Testis (tissue), 2 donors: ENCODE measurements around the gene IST1.

ENCODE experiments used
- POLR2A ChIP-seq: fragments of 450-650 bp; IDR thresholded peaks from one replicate; pipeline ENCODE4 v1.6.1; 2017; ENCODE audit warnings: antibody characterized with exemption, mild to moderate bottlenecking, moderate library complexity
- TF ChIP-seq, protein P1 (sequence below), 3 experiments: fragments of 450-650 bp in 2 of 3; fragments of 200-600 bp in 1 of 3; sonication (generic) in 1 of 3; IDR thresholded peaks; one replicate each; pipeline ENCODE4 v1.5.1; 2016 to 2019; ENCODE audit warnings: antibody characterized with exemption in 3 of 3, mild to moderate bottlenecking in 2 of 3, moderate library complexity in 1 of 3

DNA sequence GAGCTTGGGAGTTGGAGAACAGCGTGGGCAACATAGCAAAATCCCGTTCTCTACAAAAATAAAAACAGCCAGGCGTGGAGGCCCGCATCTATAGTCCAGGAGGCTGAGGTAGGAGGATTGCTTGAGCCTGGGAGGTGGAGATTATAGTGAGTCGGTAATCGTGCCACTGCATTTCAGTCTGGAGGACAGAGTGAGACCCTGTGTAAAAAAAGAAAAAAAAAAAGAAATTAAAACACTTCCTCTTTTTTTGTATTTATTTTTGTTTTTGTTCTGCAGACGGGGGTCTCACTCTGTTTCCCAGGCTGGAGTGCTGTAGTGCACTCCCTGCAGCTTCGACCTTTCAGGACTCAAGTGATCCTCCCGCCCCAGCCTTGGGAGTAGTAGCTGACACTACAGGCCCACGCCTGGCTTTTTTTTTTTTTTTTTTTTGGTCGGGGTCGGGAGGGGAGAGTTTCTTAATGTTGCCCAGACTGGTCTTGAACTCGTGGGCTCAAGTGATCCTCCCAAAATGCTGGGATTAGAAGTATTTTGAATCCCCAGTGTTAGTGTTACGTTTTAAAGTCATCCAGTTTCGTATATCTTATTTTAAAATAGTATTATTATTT, 1.5 kb downstream of the IST1 start:
- TF ChIP-seq, protein P1, sequence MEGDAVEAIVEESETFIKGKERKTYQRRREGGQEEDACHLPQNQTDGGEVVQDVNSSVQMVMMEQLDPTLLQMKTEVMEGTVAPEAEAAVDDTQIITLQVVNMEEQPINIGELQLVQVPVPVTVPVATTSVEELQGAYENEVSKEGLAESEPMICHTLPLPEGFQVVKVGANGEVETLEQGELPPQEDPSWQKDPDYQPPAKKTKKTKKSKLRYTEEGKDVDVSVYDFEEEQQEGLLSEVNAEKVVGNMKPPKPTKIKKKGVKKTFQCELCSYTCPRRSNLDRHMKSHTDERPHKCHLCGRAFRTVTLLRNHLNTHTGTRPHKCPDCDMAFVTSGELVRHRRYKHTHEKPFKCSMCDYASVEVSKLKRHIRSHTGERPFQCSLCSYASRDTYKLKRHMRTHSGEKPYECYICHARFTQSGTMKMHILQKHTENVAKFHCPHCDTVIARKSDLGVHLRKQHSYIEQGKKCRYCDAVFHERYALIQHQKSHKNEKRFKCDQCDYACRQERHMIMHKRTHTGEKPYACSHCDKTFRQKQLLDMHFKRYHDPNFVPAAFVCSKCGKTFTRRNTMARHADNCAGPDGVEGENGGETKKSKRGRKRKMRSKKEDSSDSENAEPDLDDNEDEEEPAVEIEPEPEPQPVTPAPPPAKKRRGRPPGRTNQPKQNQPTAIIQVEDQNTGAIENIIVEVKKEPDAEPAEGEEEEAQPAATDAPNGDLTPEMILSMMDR (IDR thresholded peaks at IDR 0.05), result no peak
- no peak for TF ChIP-seq POLR2A
